Astrocyte (in vitro differentiated cells and primary cell): ENCODE data around the gene SCGB1A1. TPM values are rescaled to one million over a fixed set of nuclear protein-coding genes. Genes with fewer than 3 reads are reported as not detected.

Experiments
- DNase-seq: peaks from one replicate; pipeline ENCODE4 v3.0.0-alpha.2; 2010; ENCODE audit warnings: low read depth
- FAIRE-seq: peaks from 2 replicates; lab custom pipeline; 2011; peaks lifted over from hg19 to GRCh38; lab: Jason Lieb, UNC
- H2AFZ ChIP-seq: 2 replicates; pipeline ENCODE4 v1.6.0; 2012; ENCODE audit warnings: low read depth, low read length, inconsistent platforms
- H3K27ac ChIP-seq: 2 replicates; pipeline ENCODE4 v1.5.1; 2011; ENCODE audit warnings: low read depth, low read length, inconsistent platforms
- H3K27me3 ChIP-seq: 2 replicates; pipeline ENCODE4 v1.6.0; 2011; ENCODE audit warnings: low read length, inconsistent platforms; ENCODE audit not compliant: insufficient read depth
- H3K36me3 ChIP-seq: 2 replicates; pipeline ENCODE4 v1.5.1; 2011; ENCODE audit warnings: low read length, inconsistent platforms; ENCODE audit not compliant: insufficient read depth
- H3K4me1 ChIP-seq: 2 replicates; pipeline ENCODE4 v1.5.1; 2011; ENCODE audit warnings: low read length, inconsistent platforms; ENCODE audit not compliant: insufficient read depth
- H3K4me2 ChIP-seq: 2 replicates; pipeline ENCODE4 v1.6.0; 2012; ENCODE audit warnings: low read length, inconsistent platforms
- H3K4me3 ChIP-seq: 2 replicates; pipeline ENCODE4 v1.5.1; 2011; ENCODE audit warnings: low read depth, mild to moderate bottlenecking, low read length, inconsistent platforms; ENCODE audit not compliant: insufficient read depth
- H3K79me2 ChIP-seq: 2 replicates; pipeline ENCODE4 v1.6.0; 2012; ENCODE audit warnings: mild to moderate bottlenecking, low read length, inconsistent platforms; ENCODE audit not compliant: insufficient read depth
- H3K9ac ChIP-seq: 2 replicates; pipeline ENCODE4 v1.6.0; 2012; ENCODE audit warnings: mild to moderate bottlenecking, low read length, inconsistent platforms
- H3K9me3 ChIP-seq: 2 replicates; pipeline ENCODE4 v1.5.1; 2012; ENCODE audit warnings: low read depth, mild to moderate bottlenecking, low read length, inconsistent platforms; ENCODE audit not compliant: insufficient read depth
- H4K20me1 ChIP-seq: 2 replicates; pipeline ENCODE4 v1.6.0; 2012; ENCODE audit warnings: low read length, inconsistent platforms; ENCODE audit not compliant: insufficient read depth
- H3K27ac Mint-ChIP-seq: one replicate; pipeline ENCODE4 v1.8.0; 2021; ENCODE audit warnings: mild to moderate bottlenecking, mixed read lengths; ENCODE audit not compliant: unreplicated experiment
- H3K27me3 Mint-ChIP-seq: one replicate; pipeline ENCODE4 v1.8.0; 2021; ENCODE audit warnings: low read depth, mixed read lengths; ENCODE audit not compliant: unreplicated experiment
- H3K36me3 Mint-ChIP-seq: one replicate; pipeline ENCODE4 v1.8.0; 2021; ENCODE audit warnings: low read depth, mixed read lengths; ENCODE audit not compliant: unreplicated experiment
- H3K4me1 Mint-ChIP-seq: one replicate; pipeline ENCODE4 v1.8.0; 2021; ENCODE audit warnings: low read depth, mixed read lengths; ENCODE audit not compliant: unreplicated experiment
- H3K4me3 Mint-ChIP-seq: one replicate; pipeline ENCODE4 v1.8.0; 2021; ENCODE audit warnings: mild to moderate bottlenecking, moderate library complexity, mixed read lengths; ENCODE audit not compliant: unreplicated experiment
- H3K9me3 Mint-ChIP-seq: one replicate; pipeline ENCODE4 v1.8.0; 2021; ENCODE audit warnings: mild to moderate bottlenecking, mixed read lengths; ENCODE audit not compliant: unreplicated experiment
- EZH2 ChIP-seq: IDR thresholded peaks from 2 replicates; pipeline ENCODE4 v1.6.1; 2012; ENCODE audit warnings: mild to moderate bottlenecking, low read length, inconsistent platforms; ENCODE audit not compliant: insufficient read depth
- total RNA-seq: library from RNA; stranded (reverse); gene quantifications from 2 replicates; pipeline ENCODE4 v1.2.1, GENCODE V29; 2021
- TF ChIP-seq, protein P1 (sequence below): IDR thresholded peaks from 2 replicates; pipeline ENCODE4 v1.5.1; 2011; ENCODE audit warnings: low read depth, mild to moderate bottlenecking, inconsistent platforms, low read length, moderate library complexity; ENCODE audit not compliant: insufficient read depth

The SCGB1A1 gene
- total RNA-seq, 1 donor from 2014 or later = not detected

DNA sequence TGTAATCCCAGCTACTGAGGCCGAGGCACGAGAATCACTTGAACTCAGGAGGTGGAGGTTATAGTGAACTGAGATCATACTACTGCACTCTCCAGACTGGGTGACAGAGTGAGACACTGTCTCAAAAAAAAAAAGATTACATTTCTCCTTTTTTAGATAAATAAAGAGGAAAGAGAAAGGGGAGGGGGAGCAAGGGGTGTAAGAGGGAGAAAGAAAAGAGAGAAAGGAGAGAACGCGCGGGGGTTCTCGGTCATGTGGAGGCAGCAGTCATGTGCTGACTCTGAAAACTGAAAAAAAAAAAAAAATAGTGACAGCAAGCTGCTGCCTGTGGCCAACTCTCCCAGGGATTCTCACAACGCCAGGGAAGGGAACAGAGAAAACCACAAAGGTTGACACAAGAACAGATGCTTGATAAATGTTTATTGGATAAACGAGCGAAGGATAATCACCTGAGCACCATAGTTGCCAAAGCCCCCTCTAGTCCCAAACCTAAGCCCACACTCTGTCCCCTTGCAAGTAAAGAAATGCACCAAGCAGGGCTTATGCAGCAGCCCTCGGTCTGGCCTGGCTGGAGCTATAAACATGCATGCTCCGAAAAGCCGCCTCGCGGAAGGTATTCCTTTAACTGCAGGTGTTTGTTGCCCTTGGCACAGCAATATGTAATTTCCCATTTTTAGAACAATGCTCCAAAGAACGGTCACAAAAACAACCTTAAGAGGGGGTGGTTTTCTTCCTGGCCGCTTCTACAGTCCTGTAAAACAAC, 14.5 kb downstream of the SCGB1A1 start:
- FAIRE-seq = no peak
- peak overlapping the region; percentile 31 for H3K4me2 ChIP-seq
- H3K4me3 Mint-ChIP-seq = no peak overlapping the region
- no peak overlapping the region for H2AFZ ChIP-seq
- no peak overlapping the region for H3K9ac ChIP-seq
- H3K4me1 ChIP-seq = peaks cover 30% of the 10 kb centered on the region
- H4K20me1 ChIP-seq = no peaks in the 10 kb centered on the region
- no peak for DNase-seq
- H3K79me2 ChIP-seq = no peaks in the 10 kb centered on the region
- H3K4me3 ChIP-seq = no peak overlapping the region
- no peaks in the 10 kb centered on the region for H3K9me3 ChIP-seq
- no peak overlapping the region for H3K27ac Mint-ChIP-seq
- H3K27me3 Mint-ChIP-seq = peaks cover 7% of the 10 kb centered on the region
- H3K36me3 ChIP-seq = no peaks in the 10 kb centered on the region
- peaks cover 3% of the 10 kb centered on the region for H3K9me3 Mint-ChIP-seq
- no peaks in the 10 kb centered on the region for H3K36me3 Mint-ChIP-seq
- H3K4me1 Mint-ChIP-seq = peaks cover 19% of the 10 kb centered on the region
- TF ChIP-seq, protein P1, sequence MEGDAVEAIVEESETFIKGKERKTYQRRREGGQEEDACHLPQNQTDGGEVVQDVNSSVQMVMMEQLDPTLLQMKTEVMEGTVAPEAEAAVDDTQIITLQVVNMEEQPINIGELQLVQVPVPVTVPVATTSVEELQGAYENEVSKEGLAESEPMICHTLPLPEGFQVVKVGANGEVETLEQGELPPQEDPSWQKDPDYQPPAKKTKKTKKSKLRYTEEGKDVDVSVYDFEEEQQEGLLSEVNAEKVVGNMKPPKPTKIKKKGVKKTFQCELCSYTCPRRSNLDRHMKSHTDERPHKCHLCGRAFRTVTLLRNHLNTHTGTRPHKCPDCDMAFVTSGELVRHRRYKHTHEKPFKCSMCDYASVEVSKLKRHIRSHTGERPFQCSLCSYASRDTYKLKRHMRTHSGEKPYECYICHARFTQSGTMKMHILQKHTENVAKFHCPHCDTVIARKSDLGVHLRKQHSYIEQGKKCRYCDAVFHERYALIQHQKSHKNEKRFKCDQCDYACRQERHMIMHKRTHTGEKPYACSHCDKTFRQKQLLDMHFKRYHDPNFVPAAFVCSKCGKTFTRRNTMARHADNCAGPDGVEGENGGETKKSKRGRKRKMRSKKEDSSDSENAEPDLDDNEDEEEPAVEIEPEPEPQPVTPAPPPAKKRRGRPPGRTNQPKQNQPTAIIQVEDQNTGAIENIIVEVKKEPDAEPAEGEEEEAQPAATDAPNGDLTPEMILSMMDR = no peak
- TF ChIP-seq EZH2 = no peak
- H3K27me3 ChIP-seq = no peaks in the 10 kb centered on the region
- H3K27ac ChIP-seq = no peak overlapping the region

DNA sequence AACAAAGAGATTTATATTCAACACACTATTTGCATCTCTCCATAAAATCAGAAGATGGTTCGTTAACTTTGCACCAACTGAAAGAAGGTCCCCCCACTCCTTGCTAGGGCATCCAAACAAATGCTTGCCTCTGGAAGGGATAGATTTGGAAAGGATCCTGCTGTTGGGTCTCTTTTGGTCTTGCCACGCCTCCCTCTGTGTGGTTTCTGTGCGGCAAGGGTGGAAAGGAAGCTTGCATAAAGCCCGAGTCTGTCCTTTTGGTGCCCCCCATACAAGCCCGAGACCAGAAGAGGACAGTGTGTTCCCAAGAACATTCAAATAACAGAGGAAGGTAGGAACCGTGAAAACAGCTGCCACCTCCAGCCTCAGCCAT, 15.1 kb downstream of the SCGB1A1 start:
- Histone ChIP-seq H3K4me2 (peak overlapping the region; percentile 31), H3K79me2 (no peaks in the 10 kb centered on the region), H3K36me3 (no peaks in the 10 kb centered on the region), H3K4me1 (peaks cover 27% of the 10 kb centered on the region), H3K27ac (no peak overlapping the region), H3K4me3 (no peak overlapping the region), H2AFZ (no peak overlapping the region), H3K9me3 (no peaks in the 10 kb centered on the region), H4K20me1 (no peaks in the 10 kb centered on the region), H3K9ac (no peak overlapping the region), H3K27me3 (no peaks in the 10 kb centered on the region)
- Mint-ChIP-seq H3K36me3 (no peaks in the 10 kb centered on the region), H3K27ac (no peak overlapping the region), H3K9me3 (peaks cover 3% of the 10 kb centered on the region), H3K27me3 (peaks cover 7% of the 10 kb centered on the region), H3K4me1 (peaks cover 15% of the 10 kb centered on the region), H3K4me3 (no peak overlapping the region)
- TF ChIP-seq EZH2 = no peak
- TF ChIP-seq, protein P1 = no peak
- DNase-seq (no peak), FAIRE-seq (no peak)
